HCT116 (cell line): ENCODE results near the gene ADNP2. TPM values are rescaled to one million over a fixed set of nuclear protein-coding genes. Genes with fewer than 3 reads are reported as not detected.

Experiments used
- ATAC-seq: fragments of 200-7000 bp; cut with Tn5 transposase; 2 replicates; pipeline ENCODE4 v1.9.1; 2020; ENCODE audit warnings: mild to moderate bottlenecking, moderate library complexity
- BruUV-seq: library from RNA; stranded (reverse); fragments of 400-500 nt; replicated peaks from 2 replicates; lab custom pipeline; 2021; lab: Mats Ljungman, UMichigan
- CTCF ChIA-PET: fragments of 300-600 bp; sonication (Branson Sonifier 250); formaldehyde crosslinking; loops from one replicate; lab custom pipeline; 2021; ENCODE audit warnings: antibody characterized with exemption; lab: Charles Lee
- POLR2A ChIA-PET: fragments of 300-600, 350-600 bp; sonication (Branson Sonifier 250); formaldehyde crosslinking; loops from one replicate; lab custom pipeline; 2021; ENCODE audit warnings: antibody characterized with exemption; lab: Charles Lee
- RAD21 ChIA-PET, 2 experiments: fragments of 300-600 bp; sonication (Branson Sonifier 250); formaldehyde crosslinking; loops; one replicate each; lab custom pipeline; 2023; ENCODE audit warnings: low total read pairs in 2 of 2; ENCODE audit not compliant: uncharacterized antibody in 2 of 2, unreplicated experiment in 2 of 2, low non-redundant PET in 1 of 2; lab: Charles Lee
- DNase-seq: peaks from one replicate; pipeline ENCODE4 v3.0.0-alpha.2; 2010; ENCODE audit warnings: low read depth, low spot score
- H2AFZ ChIP-seq: fragments of 200-600 bp; shearing (Covaris generic), sonication (generic); 2 replicates; pipeline ENCODE4 v1.6.1; 2017; ENCODE audit warnings: low read depth, mixed run types, mixed read lengths, antibody characterized with exemption, low read length; ENCODE audit not compliant: poor library complexity, severe bottlenecking
- H3K27ac ChIP-seq: 2 replicates; pipeline ENCODE4 v1.5.1; 2012; ENCODE audit warnings: low read depth, low read length
- H3K27me3 ChIP-seq: fragments of 200-600 bp; sonication (generic); 2 replicates; pipeline ENCODE4 v1.6.1; 2016; ENCODE audit warnings: mixed run types, low read length, mixed read lengths; ENCODE audit not compliant: insufficient read depth
- H3K36me3 ChIP-seq, 2 experiments: fragments of 200-500 bp in 1 of 2; fragments of 200-600 bp in 1 of 2; sonication (Bioruptor generic) in 1 of 2; sonication (generic) in 1 of 2; 2 replicates each; pipeline versions ENCODE4 v1.5.1 to v1.6.1; 2014 to 2016; ENCODE audit warnings: low read length in 2 of 2, inconsistent platforms in 1 of 2, mixed read lengths in 1 of 2, mixed run types in 1 of 2; ENCODE audit not compliant: insufficient read depth in 2 of 2, control insufficient read depth in 1 of 2
- H3K4me1 ChIP-seq, 2 experiments: fragments of 200-600 bp in 1 of 2; sonication (generic) in 1 of 2; 2 replicates each; pipeline versions ENCODE4 v1.5.1 to v1.6.1; 2012 to 2017; ENCODE audit warnings: low read length in 2 of 2, inconsistent platforms in 1 of 2, mild to moderate bottlenecking in 1 of 2, mixed read lengths in 1 of 2, mixed run types in 1 of 2, moderate library complexity in 1 of 2; ENCODE audit not compliant: insufficient read depth in 2 of 2, control insufficient read depth in 1 of 2
- H3K4me2 ChIP-seq: fragments of 200-600 bp; sonication (generic); 2 replicates; pipeline ENCODE4 v1.6.1; 2017; ENCODE audit warnings: mixed run types, low read length, mixed read lengths
- H3K4me3 ChIP-seq, 2 experiments: fragments of 200-600 bp in 1 of 2; sonication (generic) in 1 of 2; replicated peaks in 1 of 2; 2 replicates each; pipeline ENCODE4 v1.5.1; 2011 to 2016; ENCODE audit warnings: low read length in 2 of 2, control low read depth in 1 of 2, low read depth in 1 of 2, mild to moderate bottlenecking in 1 of 2, mixed read lengths in 1 of 2, mixed run types in 1 of 2
- H3K79me2 ChIP-seq: fragments of 200-600 bp; sonication (generic); 2 replicates; pipeline ENCODE4 v1.6.1; 2017; ENCODE audit warnings: mild to moderate bottlenecking, mixed run types, low read length, moderate library complexity, mixed read lengths; ENCODE audit not compliant: insufficient read depth
- H3K9ac ChIP-seq: fragments of 200-600 bp; sonication (generic); 2 replicates; pipeline ENCODE4 v1.6.1; 2016; ENCODE audit warnings: low read length, mixed read lengths
- H3K9me2 ChIP-seq: fragments of 200-600 bp; sonication (generic), shearing (Covaris generic); 2 replicates; pipeline ENCODE4 v1.6.1; 2017; ENCODE audit warnings: mixed run types, mild to moderate bottlenecking, moderate library complexity; ENCODE audit not compliant: insufficient read depth
- H3K9me3 ChIP-seq, 2 experiments: fragments of 200-500 bp in 1 of 2; fragments of 200-600 bp in 1 of 2; sonication (Bioruptor generic) in 1 of 2; sonication (generic) in 1 of 2; 2 replicates each; pipeline ENCODE4 v1.6.1; 2014 to 2017; ENCODE audit warnings: low read length in 2 of 2, mixed read lengths in 2 of 2, inconsistent platforms in 1 of 2, low read depth in 1 of 2, mild to moderate bottlenecking in 1 of 2, mixed run types in 1 of 2, moderate library complexity in 1 of 2; ENCODE audit not compliant: control insufficient read depth in 1 of 2, insufficient read depth in 1 of 2
- H4K20me1 ChIP-seq: fragments of 200-600 bp; sonication (generic), shearing (Covaris generic); 2 replicates; pipeline ENCODE4 v1.6.1; 2017; ENCODE audit warnings: mixed run types, mild to moderate bottlenecking, moderate library complexity; ENCODE audit not compliant: insufficient read depth
- CEBPB ChIP-seq: IDR thresholded peaks from 2 replicates; pipeline ENCODE4 v1.6.1; 2012; ENCODE audit warnings: low read depth
- CTCF ChIP-seq, 3 experiments: fragments of 200-600 bp in 1 of 3; sonication (generic) in 1 of 3; IDR thresholded peaks in 2 of 3; conservative IDR thresholded peaks in 1 of 3; 2 replicates each; pipeline ENCODE4 v1.5.1; 2012 to 2017; ENCODE audit warnings: low read depth in 2 of 3, low read length in 2 of 3, antibody characterized with exemption in 1 of 3, borderline replicate concordance in 1 of 3, control low read depth in 1 of 3, mild to moderate bottlenecking in 1 of 3, mixed read lengths in 1 of 3, mixed run types in 1 of 3, moderate library complexity in 1 of 3; ENCODE audit not compliant: insufficient read depth in 1 of 3
- EZH2 ChIP-seq: fragments of 200-600 bp; sonication (generic); IDR thresholded peaks from 2 replicates; pipeline ENCODE4 v1.6.1; 2017; ENCODE audit warnings: antibody characterized with exemption, mixed run types
- EZH2phosphoT487 ChIP-seq: fragments of 200-600 bp; IDR thresholded peaks from 2 replicates; pipeline ENCODE4 v1.6.1; 2018; ENCODE audit warnings: antibody characterized with exemption, borderline replicate concordance
- FOSL1 ChIP-seq: IDR thresholded peaks from 2 replicates; pipeline ENCODE4 v1.6.1; 2012; ENCODE audit warnings: low read depth
- JUND ChIP-seq: IDR thresholded peaks from 2 replicates; pipeline ENCODE4 v1.6.1; 2012
- MAX ChIP-seq: IDR thresholded peaks from 2 replicates; pipeline ENCODE4 v1.6.1; 2012
- POLR2A ChIP-seq: IDR thresholded peaks from 2 replicates; pipeline ENCODE4 v1.7.0; 2011; ENCODE audit warnings: borderline replicate concordance; ENCODE audit not compliant: insufficient read depth, insufficient read length; ENCODE audit errors: extremely low read depth
- REST ChIP-seq: IDR thresholded peaks from 2 replicates; pipeline ENCODE4 v1.6.1; 2012; ENCODE audit warnings: low read depth
- SIN3A ChIP-seq: IDR thresholded peaks from 2 replicates; pipeline ENCODE4 v1.6.1; 2012; ENCODE audit warnings: low read depth
- SP1 ChIP-seq: IDR thresholded peaks from 2 replicates; pipeline ENCODE4 v1.6.1; 2012; ENCODE audit warnings: low read depth
- TCF7L2 ChIP-seq: IDR thresholded peaks from 2 replicates; pipeline ENCODE4 v1.7.0; 2011; ENCODE audit warnings: borderline replicate concordance, inconsistent platforms; ENCODE audit not compliant: insufficient read depth, insufficient read length; ENCODE audit errors: extremely low read depth
- YY1 ChIP-seq: IDR thresholded peaks from 2 replicates; pipeline ENCODE4 v1.6.1; 2011; ENCODE audit warnings: low read length, low read depth, moderate library complexity, mild to moderate bottlenecking; ENCODE audit not compliant: insufficient replicate concordance; ENCODE audit errors: extremely low read depth
- ZNF274 ChIP-seq: fragments of 200-500 bp; sonication (Bioruptor generic); IDR thresholded peaks from 2 replicates; pipeline ENCODE4 v1.6.1; 2014; ENCODE audit warnings: mild to moderate bottlenecking, low read depth, low read length, inconsistent platforms
- intact Hi-C: fragments of 100-400 bp; cut with micrococcal nuclease; formaldehyde crosslinking; loops from 2 replicates; pipeline ENCODE4 v1.10.0; 2022
- total RNA-seq: library from RNA; stranded (reverse); gene quantifications from one replicate; pipeline ENCODE4 v1.2.1, GENCODE V29; 2021; ENCODE audit not compliant: unreplicated experiment

The ADNP2 gene
- total RNA-seq, 1 experiment from 2014 or later: 45.4 TPM

- no peak overlapping the region for H3K4me2 ChIP-seq
- no peak overlapping the region for H3K4me3 ChIP-seq
- DNase-seq: no peak
- no peaks in the 10 kb centered on the region for H3K27me3 ChIP-seq
- H3K36me3 ChIP-seq: no peaks in the 10 kb centered on the region
- no peaks in the 10 kb centered on the region for H4K20me1 ChIP-seq
- POLR2A ChIA-PET: no interaction called here
- no peak overlapping the region for H2AFZ ChIP-seq
- RAD21 ChIA-PET: no interaction called here
- no peak overlapping the region for H3K9ac ChIP-seq
- H3K9me2 ChIP-seq: no peaks in the 10 kb centered on the region
- no peaks in the 10 kb centered on the region for H3K4me1 ChIP-seq
- TF ChIP-seq SP1 (no peak), EZH2phosphoT487 (no peak), TCF7L2 (no peak), CEBPB (no peak), ZNF274 (no peak), REST (no peak), CTCF (IDR thresholded peaks at IDR 0.05 in 2 of 3, conservative IDR thresholded peaks at IDR 0.05 in 1 of 3; ENCODE audit: borderline replicate concordance in 1 of 3, insufficient read depth in 1 of 3, low read depth in 2 of 3, low read length in 2 of 3) (no peak), FOSL1 (no peak), EZH2 (no peak), POLR2A (no peak), JUND (no peak), SIN3A (no peak), MAX (no peak), YY1 (no peak)
- no TSS peak for BruUV-seq
- no peak for ATAC-seq
- CTCF ChIA-PET: no interaction called here
- H3K27ac ChIP-seq: no peak overlapping the region
- no peaks in the 10 kb centered on the region for H3K79me2 ChIP-seq
- intact Hi-C loops: no loop called here
- no peaks in the 10 kb centered on the region for H3K9me3 ChIP-seq
Observed at GRCh38 chr18:80185545-80185944, 76.5 kb downstream of the ADNP2 start.
